IMR-90 (cell line): ENCODE results near the gene RPTOR. TPM values are rescaled to one million over a fixed set of nuclear protein-coding genes. Genes with fewer than 3 reads are reported as not detected.

Experiments
- ATAC-seq: fragments of 200-7000 bp; cut with Tn5 transposase; 2 replicates; pipeline ENCODE4 v1.9.1; 2020; ENCODE audit warnings: low read depth, mild to moderate bottlenecking, moderate library complexity
- BruUV-seq: library from RNA; stranded (reverse); fragments of 400-500 nt; replicated peaks from 2 replicates; lab custom pipeline; 2021; lab: Mats Ljungman, UMichigan
- CTCF ChIA-PET: fragments of 300-600 bp; formaldehyde crosslinking; extraction: SDS; loops from one replicate; lab custom pipeline; 2021; ENCODE audit warnings: antibody characterized with exemption; lab: Yijun Ruan, JAX
- POLR2A ChIA-PET: fragments of 300-600 bp; sonication (Branson Sonifier 250); formaldehyde crosslinking; loops from one replicate; lab custom pipeline; 2022; ENCODE audit warnings: antibody characterized with exemption; ENCODE audit not compliant: unreplicated experiment; lab: Charles Lee
- DNase-seq: peaks from one replicate; pipeline ENCODE4 v3.0.0; 2013
- H2AFZ ChIP-seq: replicated peaks from 2 replicates; pipeline ENCODE3; 2013; ENCODE audit warnings: low read length, mild to moderate bottlenecking; ENCODE audit not compliant: poor library complexity
- H2AK5ac ChIP-seq: 2 replicates; pipeline ENCODE4 v1.6.1; 2013; ENCODE audit warnings: low read depth, low read length, inconsistent platforms
- H2AK9ac ChIP-seq: replicated peaks from 2 replicates; pipeline ENCODE3; 2013; ENCODE audit warnings: mild to moderate bottlenecking, low read depth, low read length, moderate library complexity; ENCODE audit not compliant: poor library complexity
- H2BK120ac ChIP-seq: 2 replicates; pipeline ENCODE4 v1.6.1; 2013; ENCODE audit warnings: low read depth, low read length, inconsistent platforms
- H2BK15ac ChIP-seq: 3 replicates; pipeline ENCODE4 v1.6.1; 2013; ENCODE audit warnings: low read depth, low read length, inconsistent platforms
- H2BK20ac ChIP-seq: 2 replicates; pipeline ENCODE4 v1.6.1; 2013; ENCODE audit warnings: low read depth, mild to moderate bottlenecking, inconsistent platforms, low read length, moderate library complexity
- H2BK5ac ChIP-seq: 2 replicates; pipeline ENCODE4 v1.6.1; 2013; ENCODE audit warnings: mild to moderate bottlenecking, low read depth, low read length, inconsistent platforms; ENCODE audit not compliant: poor library complexity, severe bottlenecking
- H3K14ac ChIP-seq: replicated peaks from 2 replicates; pipeline ENCODE4 v1.6.1; 2013; ENCODE audit warnings: low read depth, low read length, inconsistent platforms
- H3K18ac ChIP-seq: 2 replicates; pipeline ENCODE4 v1.6.1; 2013; ENCODE audit warnings: low read depth, low read length, control low read depth
- H3K23ac ChIP-seq: 2 replicates; pipeline ENCODE4 v1.6.1; 2013; ENCODE audit warnings: low read depth, low read length, inconsistent platforms
- H3K27ac ChIP-seq: 2 replicates; pipeline ENCODE4 v1.5.1; 2013; ENCODE audit warnings: mild to moderate bottlenecking, control low read depth, low read length; ENCODE audit not compliant: insufficient read depth
- H3K27me3 ChIP-seq: 2 replicates; pipeline ENCODE4 v1.6.1; 2013; ENCODE audit warnings: low read length; ENCODE audit not compliant: control insufficient read depth, insufficient read depth
- H3K36me3 ChIP-seq: 2 replicates; pipeline ENCODE4 v1.6.1; 2013; ENCODE audit warnings: low read length, mixed read lengths; ENCODE audit not compliant: control insufficient read depth, insufficient read depth
- H3K4ac ChIP-seq: 2 replicates; pipeline ENCODE4 v1.6.1; 2013; ENCODE audit warnings: low read depth, low read length, inconsistent platforms
- H3K4me1 ChIP-seq: 2 replicates; pipeline ENCODE4 v1.6.1; 2013; ENCODE audit warnings: low read length, mixed read lengths; ENCODE audit not compliant: control insufficient read depth, insufficient read depth
- H3K4me2 ChIP-seq: 2 replicates; pipeline ENCODE4 v1.6.1; 2013; ENCODE audit warnings: low read depth, mild to moderate bottlenecking, control low read depth, low read length, moderate library complexity
- H3K4me3 ChIP-seq: 2 replicates; pipeline ENCODE4 v1.5.1; 2013; ENCODE audit warnings: low read depth, mild to moderate bottlenecking, control low read depth, low read length, moderate library complexity; ENCODE audit not compliant: insufficient read depth
- H3K56ac ChIP-seq: 2 replicates; pipeline ENCODE4 v1.6.1; 2013; ENCODE audit warnings: low read length, inconsistent platforms; ENCODE audit not compliant: insufficient read depth; ENCODE audit errors: extremely low read depth
- H3K79me1 ChIP-seq, 2 experiments: 2 replicates each; pipeline ENCODE4 v1.6.1; 2013; ENCODE audit warnings: low read length in 2 of 2, inconsistent platforms in 1 of 2, low read depth in 1 of 2
- H3K9ac ChIP-seq: 2 replicates; pipeline ENCODE4 v1.6.1; 2013; ENCODE audit warnings: low read depth, low read length, control low read depth
- H3K9me1 ChIP-seq: 2 replicates; pipeline ENCODE4 v1.6.1; 2013; ENCODE audit warnings: low read length, inconsistent platforms; ENCODE audit not compliant: insufficient read depth
- H3K9me3 ChIP-seq: 2 replicates; pipeline ENCODE4 v1.6.1; 2013; ENCODE audit warnings: low read length; ENCODE audit not compliant: control insufficient read depth, insufficient read depth
- H4K20me1 ChIP-seq: 2 replicates; pipeline ENCODE4 v1.6.1; 2013; ENCODE audit warnings: low read length, inconsistent platforms; ENCODE audit not compliant: insufficient read depth
- H4K5ac ChIP-seq: 2 replicates; pipeline ENCODE4 v1.6.1; 2013; ENCODE audit warnings: mild to moderate bottlenecking, low read depth, low read length, control low read depth
- H4K8ac ChIP-seq, 2 experiments: 2 replicates each; pipeline ENCODE4 v1.6.1; 2013; ENCODE audit warnings: low read depth in 2 of 2, low read length in 2 of 2, control low read depth in 1 of 2, inconsistent platforms in 1 of 2
- H4K91ac ChIP-seq: 2 replicates; pipeline ENCODE4 v1.6.1; 2013; ENCODE audit warnings: low read depth, low read length, inconsistent platforms; ENCODE audit not compliant: insufficient read depth
- BHLHE40 ChIP-seq: fragments of 150-350 bp; IDR thresholded peaks from 2 replicates; pipeline ENCODE4 v1.6.1; 2016; ENCODE audit warnings: mild to moderate bottlenecking, low read depth, low read length
- CEBPB ChIP-seq: IDR thresholded peaks from 2 replicates; pipeline ENCODE4 v1.6.1; 2012; ENCODE audit warnings: low read depth, low read length, improper control_type of control experiment
- FOS ChIP-seq: fragments of 150-350 bp; IDR thresholded peaks from 2 replicates; pipeline ENCODE4 v1.6.1; 2016; ENCODE audit warnings: low read depth, low read length
- MAFK ChIP-seq: IDR thresholded peaks from 2 replicates; pipeline ENCODE4 v1.6.1; 2012; ENCODE audit warnings: low read depth, low read length, improper control_type of control experiment
- MXI1 ChIP-seq: IDR thresholded peaks from 2 replicates; pipeline ENCODE4 v1.6.1; 2012; ENCODE audit warnings: low read depth, mild to moderate bottlenecking, low read length, moderate library complexity, borderline replicate concordance
- POLR2A ChIP-seq: IDR thresholded peaks from 2 replicates; pipeline ENCODE4 v1.6.1; 2012; ENCODE audit warnings: mild to moderate bottlenecking, low read depth, low read length
- RAD21 ChIP-seq: IDR thresholded peaks from 2 replicates; pipeline ENCODE4 v1.6.1; 2012; ENCODE audit warnings: low read length, improper control_type of control experiment
- RCOR1 ChIP-seq: IDR thresholded peaks from 2 replicates; pipeline ENCODE4 v1.6.1; 2012; ENCODE audit warnings: mild to moderate bottlenecking, low read length, improper control_type of control experiment; ENCODE audit not compliant: insufficient replicate concordance
- RFX5 ChIP-seq: IDR thresholded peaks from 2 replicates; pipeline ENCODE4 v1.8.0; 2012; ENCODE audit warnings: low read depth, mild to moderate bottlenecking, low read length, moderate library complexity
- SMC3 ChIP-seq: fragments of 150-350 bp; IDR thresholded peaks from 2 replicates; pipeline ENCODE4 v1.6.1; 2016; ENCODE audit warnings: low read depth, mild to moderate bottlenecking, antibody characterized with exemption, low read length, moderate library complexity
- WGBS, 2 experiments: methylation state at CpG; one replicate each; pipeline versions ENCODE4 v1.1.5 to v1.1.7; 2013; ENCODE audit warnings: missing lambda C conversion rate in 2 of 2; ENCODE audit not compliant: insufficient read length in 1 of 2; ENCODE audit errors: extremely low coverage in 2 of 2; 5-methylcytosine and 5-hydroxymethylcytosine counted together
- dilution Hi-C: fragments of 300-500 bp; cut with HindIII; formaldehyde crosslinking; loops from one replicate; pipeline ENCODE4 v1.14.3; 2018; ENCODE audit warnings: low sequenced_read_pairs; ENCODE audit not compliant: unreplicated experiment
- in situ Hi-C: fragments of 300-500 bp; cut with MboI; formaldehyde crosslinking; loops from 3 replicates; pipeline ENCODE4 v1.14.3; 2019; ENCODE audit warnings: low sequenced_read_pairs, inconsistent platforms, mixed read lengths
- intact Hi-C: fragments of 100-400 bp; cut with micrococcal nuclease; formaldehyde crosslinking; loops from 2 replicates; pipeline ENCODE4 v1.10.0; 2022
- polyA plus RNA-seq, 3 experiments: library from polyadenylated mRNA; depleted of rRNA; stranded (reverse); fragments of >200 nt; gene quantifications; 2 replicates each; pipeline ENCODE4 v1.2.3, GENCODE V29; 2012; ENCODE audit warnings: low replicate concordance in 1 of 3
- total RNA-seq: library from RNA; depleted of rRNA; stranded (reverse); fragments of >200 nt; gene quantifications from 2 replicates; pipeline ENCODE4 v1.2.3, GENCODE V29; 2012
- TF ChIP-seq, protein P1 (sequence below): fragments of 150-350 bp; IDR thresholded peaks from 2 replicates; pipeline ENCODE4 v1.6.1; 2017; ENCODE audit warnings: mild to moderate bottlenecking, antibody characterized with exemption, low read length, low read depth
- TF ChIP-seq, protein P2 (sequence below): fragments of 150-350 bp; IDR thresholded peaks from 2 replicates; pipeline ENCODE4 v1.6.1; 2016; ENCODE audit warnings: low read depth, mild to moderate bottlenecking, low read length, moderate library complexity, borderline replicate concordance
- TF ChIP-seq, protein P3 (sequence below): conservative IDR thresholded peaks from 2 replicates; pipeline ENCODE4 v1.5.1; 2012; ENCODE audit warnings: mild to moderate bottlenecking, low read depth, low read length, improper control_type of control experiment

RPTOR gene
- total and polyA plus RNA-seq, 2 of the 4 experiments (the other 2 are of a cell fraction) = 10.8 to 14.7 TPM

GRCh38 chr17:80694992-80695912, 150.6 kb downstream of the RPTOR start:
- no peaks in the 10 kb centered on the region for H3K36me3 ChIP-seq
- WGBS, 2 experiments = 91% methylated on average over 6 of the region's 28 CpGs; no CpG with 5 or more reads in 1 of the 2 experiments
- peaks cover 14% of the 10 kb centered on the region for H4K20me1 ChIP-seq
- H3K4me1 ChIP-seq = peaks cover 14% of the 10 kb centered on the region; the same call in 1 of the 2 replicates
- no peak overlapping the region for H3K18ac ChIP-seq
- no peak overlapping the region; the same call in 1 of the 2 replicates for H2BK20ac ChIP-seq
- no peak overlapping the region for H3K4me2 ChIP-seq
- H4K5ac ChIP-seq = 0 out of 2 replicates have a peak overlapping the region, but pooled peaks have one; percentile 12
- peak overlapping the region; percentile 38 for H2AFZ ChIP-seq
- ChIA-PET POLR2A (no interaction called here), CTCF (no interaction called here)
- peak overlapping the region; percentile 62; the same call in 1 of the 2 replicates for H2BK120ac ChIP-seq
- peak overlapping the region; percentile 56 for H2BK5ac ChIP-seq
- no peak for DNase-seq
- no peak overlapping the region for H4K91ac ChIP-seq
- peaks cover 38 to 91% of the 10 kb centered on the region in 2 experiments for H3K79me1 ChIP-seq
- no TSS peak for BruUV-seq
- H4K8ac ChIP-seq = peak overlapping the region in 1 of 2 experiments; percentile 40; a peak in 2 of 4 replicates
- H3K4me3 ChIP-seq = no peak overlapping the region
- H2AK5ac ChIP-seq = peak overlapping the region; percentile 51
- peaks cover 18% of the 10 kb centered on the region for H3K9me1 ChIP-seq
- no peak overlapping the region for H3K56ac ChIP-seq
- no peak overlapping the region for H3K27ac ChIP-seq
- no peaks in the 10 kb centered on the region for H3K27me3 ChIP-seq
- H3K23ac ChIP-seq = 0 out of 2 replicates have a peak overlapping the region, but pooled peaks have one; percentile 17
- H2AK9ac ChIP-seq = peak overlapping the region; percentile 90
- in situ Hi-C loops (no loop called here), intact Hi-C loops (no loop called here), dilution Hi-C loops (no loop called here)
- peak overlapping the region; percentile 29; the same call in 1 of the 2 replicates for H3K9ac ChIP-seq
- no peak overlapping the region for H2BK15ac ChIP-seq
- peak overlapping the region; percentile 34 for H3K14ac ChIP-seq
- no peaks in the 10 kb centered on the region for H3K9me3 ChIP-seq
- no peak for ATAC-seq
- no peak overlapping the region; the same call in none of the 2 replicates for H3K4ac ChIP-seq
- TF ChIP-seq RAD21 = no peak
- TF ChIP-seq, protein P1, sequence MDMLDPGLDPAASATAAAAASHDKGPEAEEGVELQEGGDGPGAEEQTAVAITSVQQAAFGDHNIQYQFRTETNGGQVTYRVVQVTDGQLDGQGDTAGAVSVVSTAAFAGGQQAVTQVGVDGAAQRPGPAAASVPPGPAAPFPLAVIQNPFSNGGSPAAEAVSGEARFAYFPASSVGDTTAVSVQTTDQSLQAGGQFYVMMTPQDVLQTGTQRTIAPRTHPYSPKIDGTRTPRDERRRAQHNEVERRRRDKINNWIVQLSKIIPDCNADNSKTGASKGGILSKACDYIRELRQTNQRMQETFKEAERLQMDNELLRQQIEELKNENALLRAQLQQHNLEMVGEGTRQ = no peak
- TF ChIP-seq, protein P2, sequence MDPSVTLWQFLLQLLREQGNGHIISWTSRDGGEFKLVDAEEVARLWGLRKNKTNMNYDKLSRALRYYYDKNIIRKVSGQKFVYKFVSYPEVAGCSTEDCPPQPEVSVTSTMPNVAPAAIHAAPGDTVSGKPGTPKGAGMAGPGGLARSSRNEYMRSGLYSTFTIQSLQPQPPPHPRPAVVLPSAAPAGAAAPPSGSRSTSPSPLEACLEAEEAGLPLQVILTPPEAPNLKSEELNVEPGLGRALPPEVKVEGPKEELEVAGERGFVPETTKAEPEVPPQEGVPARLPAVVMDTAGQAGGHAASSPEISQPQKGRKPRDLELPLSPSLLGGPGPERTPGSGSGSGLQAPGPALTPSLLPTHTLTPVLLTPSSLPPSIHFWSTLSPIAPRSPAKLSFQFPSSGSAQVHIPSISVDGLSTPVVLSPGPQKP = no peak
- TF ChIP-seq, protein P3, sequence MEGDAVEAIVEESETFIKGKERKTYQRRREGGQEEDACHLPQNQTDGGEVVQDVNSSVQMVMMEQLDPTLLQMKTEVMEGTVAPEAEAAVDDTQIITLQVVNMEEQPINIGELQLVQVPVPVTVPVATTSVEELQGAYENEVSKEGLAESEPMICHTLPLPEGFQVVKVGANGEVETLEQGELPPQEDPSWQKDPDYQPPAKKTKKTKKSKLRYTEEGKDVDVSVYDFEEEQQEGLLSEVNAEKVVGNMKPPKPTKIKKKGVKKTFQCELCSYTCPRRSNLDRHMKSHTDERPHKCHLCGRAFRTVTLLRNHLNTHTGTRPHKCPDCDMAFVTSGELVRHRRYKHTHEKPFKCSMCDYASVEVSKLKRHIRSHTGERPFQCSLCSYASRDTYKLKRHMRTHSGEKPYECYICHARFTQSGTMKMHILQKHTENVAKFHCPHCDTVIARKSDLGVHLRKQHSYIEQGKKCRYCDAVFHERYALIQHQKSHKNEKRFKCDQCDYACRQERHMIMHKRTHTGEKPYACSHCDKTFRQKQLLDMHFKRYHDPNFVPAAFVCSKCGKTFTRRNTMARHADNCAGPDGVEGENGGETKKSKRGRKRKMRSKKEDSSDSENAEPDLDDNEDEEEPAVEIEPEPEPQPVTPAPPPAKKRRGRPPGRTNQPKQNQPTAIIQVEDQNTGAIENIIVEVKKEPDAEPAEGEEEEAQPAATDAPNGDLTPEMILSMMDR = no peak
- no peak for TF ChIP-seq MAFK
- no peak for TF ChIP-seq BHLHE40
- TF ChIP-seq RCOR1 = no peak
- no peak for TF ChIP-seq MXI1
- TF ChIP-seq POLR2A = no peak
- TF ChIP-seq RFX5 = no peak
- no peak for TF ChIP-seq SMC3
- TF ChIP-seq FOS = no peak
- TF ChIP-seq CEBPB = no peak
